Urinary bladder (tissue), 4 donors: ENCODE results near the gene DAD1. TPM values are rescaled to one million over a fixed set of nuclear protein-coding genes. Genes with fewer than 3 reads are reported as not detected.
"Not testable (repeated sequence)": the region's sequence is repeated elsewhere in the genome, so short reads cannot be mapped to it uniquely, and the experiment has no call there.

Experiments used
- DNase-seq: peaks from one replicate; pipeline ENCODE4 v3.0.0-alpha.2; 2015; ENCODE audit errors: extremely low spot score
- H3K27ac ChIP-seq: one replicate; pipeline ENCODE4 v1.5.1; 2013; ENCODE audit warnings: low read depth, mild to moderate bottlenecking, moderate library complexity
- H3K36me3 ChIP-seq: one replicate; pipeline ENCODE4 v1.6.1; 2013; ENCODE audit warnings: mild to moderate bottlenecking, moderate library complexity; ENCODE audit not compliant: insufficient read depth
- H3K4me1 ChIP-seq: one replicate; pipeline ENCODE4 v1.6.1; 2013; ENCODE audit warnings: mild to moderate bottlenecking, moderate library complexity; ENCODE audit not compliant: insufficient read depth
- H3K4me3 ChIP-seq: one replicate; pipeline ENCODE4 v1.5.1; 2013; ENCODE audit warnings: low read depth, low read length
- WGBS: extraction: QIAGEN DNeasy Blood & Tissue Kit; methylation state at CpG from one replicate; pipeline ENCODE4 v1.1.7; 2013; 5-methylcytosine and 5-hydroxymethylcytosine counted together
- polyA plus RNA-seq: library from polyadenylated mRNA; stranded (reverse); fragments of 200-250 nt; gene quantifications from one replicate; pipeline ENCODE4 v1.2.3, GENCODE V29; 2013
- total RNA-seq: library from RNA; depleted of rRNA; stranded (reverse); fragments of >200 nt; gene quantifications from one replicate; pipeline ENCODE4 v1.2.3, GENCODE V29; 2014
- donor health status: healthy with polysubstance abuse.
- donor health status: healthy.

The DAD1 gene
- total and polyA plus RNA-seq, 2 donors, result 214 to 222 TPM

- peak; percentile 86 for DNase-seq
- whole genome bisulfite sequencing, result 31% methylated on average over 8 of the region's 8 CpGs
- Histone ChIP-seq H3K36me3 (peaks cover 2% of the 10 kb centered on the region), H3K27ac (no peak overlapping the region), H3K4me1 (no peaks in the 10 kb centered on the region), H3K4me3 (no peak overlapping the region)
Observed at GRCh38 chr14:22570132-22570949, 18.7 kb downstream of the DAD1 start.

- H3K27ac ChIP-seq, result no peak overlapping the region
- DNase-seq, result no peak
- 79% methylated on average over 3 of the region's 3 CpGs for WGBS
- no peaks in the 10 kb centered on the region for H3K4me1 ChIP-seq
- no peak overlapping the region for H3K4me3 ChIP-seq
- H3K36me3 ChIP-seq, result peaks cover 3% of the 10 kb centered on the region
Observed at GRCh38 chr14:22569737-22570131, 19.3 kb downstream of the DAD1 start.

GRCh38 chr14:22569106-22569736 lies 19.8 kb downstream of the DAD1 start:
- DNase-seq, result no peak
- 85% methylated on average over 6 of the region's 6 CpGs for WGBS
- peaks cover 3% of the 10 kb centered on the region for H3K36me3 ChIP-seq
- H3K27ac ChIP-seq, result no peak overlapping the region
- no peaks in the 10 kb centered on the region for H3K4me1 ChIP-seq
- no peak overlapping the region for H3K4me3 ChIP-seq

- no peak for DNase-seq
- WGBS, result 90% methylated on average over 1 of the region's 1 CpG
- H3K27ac ChIP-seq, result no peak overlapping the region
- H3K4me1 ChIP-seq, result no peaks in the 10 kb centered on the region
- H3K36me3 ChIP-seq, result peaks cover 1% of the 10 kb centered on the region
- H3K4me3 ChIP-seq, result no peak overlapping the region
Observed at GRCh38 chr14:22567437-22567836, 21.6 kb downstream of the DAD1 start.

GRCh38 chr14:22566845-22567244 lies 22.2 kb downstream of the DAD1 start:
- no peak overlapping the region for H3K4me3 ChIP-seq
- H3K4me1 ChIP-seq, result no peaks in the 10 kb centered on the region
- WGBS, result 84% methylated on average over 2 of the region's 2 CpGs
- H3K36me3 ChIP-seq, result peaks cover 1% of the 10 kb centered on the region
- no peak for DNase-seq
- peak overlapping the region; percentile 10 for H3K27ac ChIP-seq

- 94% methylated on average over 9 of the region's 9 CpGs for WGBS
- not testable (repeated sequence) for DNase-seq, H3K4me1 ChIP-seq, H3K27ac ChIP-seq, H3K4me3 ChIP-seq, H3K36me3 ChIP-seq
Observed at GRCh38 chr14:22566266-22566665, 22.8 kb downstream of the DAD1 start.

GRCh38 chr14:22565391-22565945 lies 23.6 kb downstream of the DAD1 start:
- peaks cover 1% of the 10 kb centered on the region for H3K36me3 ChIP-seq
- no peak overlapping the region for H3K27ac ChIP-seq
- no peaks in the 10 kb centered on the region for H3K4me1 ChIP-seq
- no peak for DNase-seq
- 89% methylated on average over 3 of the region's 3 CpGs for WGBS
- no peak overlapping the region for H3K4me3 ChIP-seq

GRCh38 chr14:22564463-22564862 lies 24.6 kb downstream of the DAD1 start:
- no peak for DNase-seq
- no peak overlapping the region for H3K27ac ChIP-seq
- no peak overlapping the region for H3K4me3 ChIP-seq
- H3K4me1 ChIP-seq, result no peaks in the 10 kb centered on the region
- H3K36me3 ChIP-seq, result peaks cover 1% of the 10 kb centered on the region
- WGBS, result 83% methylated on average over 1 of the region's 1 CpG

- DNase-seq, result no peak
- H3K4me3 ChIP-seq, result no peak overlapping the region
- H3K27ac ChIP-seq, result no peak overlapping the region
- H3K36me3 ChIP-seq, result peaks cover 1% of the 10 kb centered on the region
- no peaks in the 10 kb centered on the region for H3K4me1 ChIP-seq
- 66% methylated on average over 5 of the region's 5 CpGs for WGBS
Observed at GRCh38 chr14:22563987-22564386, 25.0 kb downstream of the DAD1 start.

GRCh38 chr14:22561661-22562579 lies 27.1 kb downstream of the DAD1 start:
- no peak overlapping the region for H3K4me3 ChIP-seq
- no peak for DNase-seq
- peaks cover 1% of the 10 kb centered on the region for H3K36me3 ChIP-seq
- no peak overlapping the region for H3K27ac ChIP-seq
- H3K4me1 ChIP-seq, result no peaks in the 10 kb centered on the region
- 79% methylated on average over 11 of the region's 11 CpGs for WGBS

GRCh38 chr14:22561366-22561660 lies 27.7 kb downstream of the DAD1 start:
- peaks cover 1% of the 10 kb centered on the region for H3K36me3 ChIP-seq
- no peak for DNase-seq
- WGBS, result 70% methylated on average over 3 of the region's 3 CpGs
- H3K4me3 ChIP-seq, result no peak overlapping the region
- H3K4me1 ChIP-seq, result no peaks in the 10 kb centered on the region
- H3K27ac ChIP-seq, result no peak overlapping the region

- WGBS, result 59% methylated on average over 13 of the region's 13 CpGs
- Histone ChIP-seq H3K4me3 (no peak overlapping the region), H3K4me1 (no peaks in the 10 kb centered on the region), H3K27ac (no peak overlapping the region), H3K36me3 (peaks cover 1% of the 10 kb centered on the region)
- no peak for DNase-seq
Observed at GRCh38 chr14:22560662-22561365, 28.2 kb downstream of the DAD1 start.

GRCh38 chr14:22559041-22559440 lies 30.0 kb downstream of the DAD1 start:
- 75% methylated on average over 1 of the region's 1 CpG for WGBS
- H3K4me3 ChIP-seq, result no peak overlapping the region
- DNase-seq, result no peak
- H3K36me3 ChIP-seq, result no peaks in the 10 kb centered on the region
- no peak overlapping the region for H3K27ac ChIP-seq
- H3K4me1 ChIP-seq, result no peaks in the 10 kb centered on the region
